Skeletal muscle tissue (tissue), 4 donors: Measurements from ENCODE around the gene AMN. TPM values are rescaled to one million over a fixed set of nuclear protein-coding genes. Genes with fewer than 3 reads are reported as not detected.
A peak's percentile ranks its signal among the peaks of the same experiment; 100 is the strongest.

Source experiments
- H3K27ac ChIP-seq: one replicate; pipeline ENCODE4 v1.7.0; 2013; ENCODE audit warnings: mild to moderate bottlenecking, low read depth, low read length, inconsistent platforms
- H3K27me3 ChIP-seq, 3 donors: one replicate each; pipeline ENCODE4 v1.7.0; 2013; ENCODE audit warnings: low read length in 3 of 3; ENCODE audit not compliant: control insufficient read depth in 3 of 3, insufficient read depth in 3 of 3
- H3K36me3 ChIP-seq, 3 donors: one replicate each; pipeline ENCODE4 v1.7.0; 2013; ENCODE audit warnings: low read length in 3 of 3; ENCODE audit not compliant: control insufficient read depth in 3 of 3, insufficient read depth in 3 of 3
- H3K4me1 ChIP-seq, 3 donors: one replicate each; pipeline ENCODE4 v1.7.0; 2013; ENCODE audit warnings: low read length in 3 of 3, mild to moderate bottlenecking in 3 of 3; ENCODE audit not compliant: control insufficient read depth in 3 of 3, insufficient read depth in 3 of 3
- H3K4me3 ChIP-seq, 3 donors: one replicate each; pipeline ENCODE4 v1.7.0; 2013; ENCODE audit warnings: low read length in 3 of 3
- H3K9ac ChIP-seq, 3 donors: one replicate each; pipeline ENCODE4 v1.7.0; 2013; ENCODE audit warnings: low read length in 3 of 3, mild to moderate bottlenecking in 3 of 3, moderate library complexity in 2 of 3, low read depth in 1 of 3
- H3K9me3 ChIP-seq, 3 donors: one replicate each; pipeline ENCODE4 v1.7.0; 2013; ENCODE audit warnings: low read length in 3 of 3; ENCODE audit not compliant: control insufficient read depth in 3 of 3
- total RNA-seq: library from RNA; depleted of rRNA; stranded (reverse); fragments of >200 nt; gene quantifications from one replicate; pipeline ENCODE4 v1.2.3, GENCODE V29; 2014
- donor health status: Osteomylitis.

The AMN gene
- total RNA-seq, 1 donor from 2014 or later = 1.0 TPM

- Histone ChIP-seq H3K27ac (no peak overlapping the region), H3K36me3 (peaks cover 2 to 7% (median 5%) of the 10 kb centered on the region in 3 donors), H3K4me3 (no peak overlapping the region), H3K9me3 (no peaks in the 10 kb centered on the region), H3K9ac (no peak overlapping the region), H3K27me3 (peaks cover 58 to 67% (median 67%) of the 10 kb centered on the region in 3 donors), H3K4me1 (peaks cover 13 to 23% (median 15%) of the 10 kb centered on the region in 3 donors)
Measured at GRCh38 chr14:102927878-102928411, 5.5 kb downstream of the AMN start.

GRCh38 chr14:102928412-102929240 lies 6.2 kb downstream of the AMN start:
- Histone ChIP-seq H3K27me3 (peaks cover 51 to 61% (median 60%) of the 10 kb centered on the region in 3 donors), H3K9ac (peak overlapping the region in 1 of 3 donors; percentile 40)

GRCh38 chr14:102929241-102930137 lies 7.0 kb downstream of the AMN start:
- Histone ChIP-seq H3K4me3 (peak overlapping the region in 2 of 3 donors; percentile 49 to 64), H3K4me1 (peaks cover 13 to 20% (median 15%) of the 10 kb centered on the region in 3 donors), H3K36me3 (peaks cover 8 to 15% (median 9%) of the 10 kb centered on the region in 3 donors), H3K27ac (no peak overlapping the region), H3K9ac (peak overlapping the region in 1 of 3 donors; percentile 40), H3K9me3 (no peaks in the 10 kb centered on the region), H3K27me3 (peaks cover 43 to 52% (median 51%) of the 10 kb centered on the region in 3 donors)

More at GRCh38 chr14:102928412-102929240, 6.2 kb downstream of the AMN start:
- peak overlapping the region in 2 of 3 donors; percentile 49 to 64 for H3K4me3 ChIP-seq
- peaks cover 8 to 13% (median 8%) of the 10 kb centered on the region in 3 donors for H3K36me3 ChIP-seq
- H3K9me3 ChIP-seq = no peaks in the 10 kb centered on the region
- peaks cover 13 to 20% (median 15%) of the 10 kb centered on the region in 3 donors for H3K4me1 ChIP-seq
- H3K27ac ChIP-seq = no peak overlapping the region

DNA sequence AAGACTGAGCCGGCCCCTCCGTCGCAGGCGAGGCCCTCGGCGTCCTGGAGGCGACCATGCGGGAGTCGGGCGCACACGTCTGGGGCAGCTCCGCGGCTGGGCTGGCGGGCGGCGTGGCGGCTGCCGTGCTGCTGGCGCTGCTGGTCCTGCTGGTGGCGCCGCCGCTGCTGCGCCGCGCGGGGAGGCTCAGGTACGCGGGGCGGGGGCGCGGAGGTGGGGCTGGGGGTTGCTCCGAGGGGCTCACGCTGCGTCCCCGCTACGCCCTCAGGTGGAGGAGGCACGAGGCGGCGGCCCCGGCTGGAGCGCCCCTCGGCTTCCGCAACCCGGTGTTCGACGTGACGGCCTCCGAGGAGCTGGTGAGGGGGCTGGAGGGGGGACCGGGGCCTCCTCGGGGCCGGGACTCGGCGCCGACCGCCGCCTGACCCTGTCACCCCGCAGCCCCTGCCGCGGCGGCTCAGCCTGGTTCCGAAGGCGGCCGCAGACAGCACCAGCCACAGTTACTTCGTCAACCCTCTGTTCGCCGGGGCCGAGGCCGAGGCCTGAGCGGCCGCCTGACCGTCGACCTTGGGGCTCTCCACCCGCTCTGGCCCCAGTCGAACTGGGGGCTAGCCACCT lies 7.8 kb downstream of the AMN start:
- peaks cover 35 to 44% (median 44%) of the 10 kb centered on the region in 3 donors for H3K27me3 ChIP-seq
- H3K36me3 ChIP-seq = peaks cover 8 to 15% (median 11%) of the 10 kb centered on the region in 3 donors
- peaks cover 13 to 20% (median 15%) of the 10 kb centered on the region in 3 donors for H3K4me1 ChIP-seq
- H3K27ac ChIP-seq = no peak overlapping the region
- no peaks in the 10 kb centered on the region for H3K9me3 ChIP-seq
- no peak overlapping the region for H3K9ac ChIP-seq
- no peak overlapping the region for H3K4me3 ChIP-seq

DNA sequence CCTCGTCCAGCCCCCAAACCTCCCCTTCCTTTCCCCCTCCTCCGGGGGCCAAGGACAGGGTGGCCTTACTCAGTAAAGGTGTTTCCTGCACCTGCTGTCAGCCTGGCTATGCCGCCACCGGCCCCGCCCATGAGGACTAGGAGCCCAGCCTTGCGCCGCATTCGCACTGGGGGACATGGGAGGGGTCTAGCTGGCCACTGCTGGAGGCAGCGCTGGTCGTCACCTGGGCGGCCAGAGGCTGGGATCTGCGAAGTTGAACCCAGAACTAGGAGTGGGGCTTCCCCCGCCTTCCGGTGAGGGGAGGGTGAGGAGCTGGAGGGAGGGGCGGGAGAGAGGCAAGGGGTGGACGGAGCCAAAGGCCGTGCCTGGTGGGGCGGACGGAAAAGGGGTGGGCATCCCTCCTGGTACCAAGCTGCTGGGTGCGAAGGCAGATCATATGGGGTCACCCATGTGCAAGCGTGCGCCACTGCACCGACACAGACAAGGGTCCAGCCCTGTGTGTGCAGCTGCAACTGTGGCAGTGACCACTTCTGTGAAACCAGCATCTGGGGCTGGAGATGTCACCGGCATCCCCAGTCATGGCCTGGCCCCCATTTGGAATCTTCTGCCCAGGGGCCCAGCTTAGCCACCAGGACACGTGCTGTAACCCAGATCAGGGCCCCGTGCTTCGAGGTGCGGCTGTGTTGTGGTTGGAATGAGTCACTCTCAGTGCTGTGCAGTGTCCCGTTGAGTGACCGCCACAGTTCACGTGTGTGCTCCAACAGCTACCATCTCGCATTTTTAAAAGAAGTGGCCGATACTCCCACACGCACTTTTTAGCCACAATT lies 8.5 kb downstream of the AMN start:
- no peak overlapping the region for H3K27ac ChIP-seq
- H3K36me3 ChIP-seq = peaks cover 8 to 15% (median 11%) of the 10 kb centered on the region in 3 donors
- H3K4me3 ChIP-seq = no peak overlapping the region
- H3K9me3 ChIP-seq = no peaks in the 10 kb centered on the region
- H3K9ac ChIP-seq = no peak overlapping the region
- peaks cover 29 to 39% (median 36%) of the 10 kb centered on the region in 3 donors for H3K27me3 ChIP-seq
- peaks cover 13 to 20% (median 15%) of the 10 kb centered on the region in 3 donors for H3K4me1 ChIP-seq

- H3K27ac ChIP-seq = no peak overlapping the region
- H3K4me3 ChIP-seq = no peak overlapping the region
- H3K36me3 ChIP-seq = peaks cover 11 to 17% (median 17%) of the 10 kb centered on the region in 3 donors
- peaks cover 26 to 34% (median 34%) of the 10 kb centered on the region in 3 donors for H3K27me3 ChIP-seq
- no peak overlapping the region for H3K9ac ChIP-seq
- peaks cover 13 to 20% (median 15%) of the 10 kb centered on the region in 3 donors for H3K4me1 ChIP-seq
- H3K9me3 ChIP-seq = no peaks in the 10 kb centered on the region
Measured at GRCh38 chr14:102931580-102932285, 9.3 kb downstream of the AMN start.

- Histone ChIP-seq H3K9ac (no peak overlapping the region), H3K9me3 (no peaks in the 10 kb centered on the region), H3K36me3 (peaks cover 19 to 24% (median 22%) of the 10 kb centered on the region in 3 donors), H3K27ac (no peak overlapping the region), H3K4me3 (no peak overlapping the region), H3K4me1 (peaks cover 13 to 20% (median 15%) of the 10 kb centered on the region in 3 donors), H3K27me3 (peaks cover 22 to 29% (median 29%) of the 10 kb centered on the region in 3 donors)
Measured at GRCh38 chr14:102932484-102933248, 10.2 kb downstream of the AMN start.
